Activated gamma-delta T cell treated with anti-CD3 and anti-CD28 coated beads, Interleukin-2, amount 50 U/mL, for 16 hours (primary cell): Measurements from ENCODE around the gene SLC7A9.
"Not testable (repeated sequence)": the region's sequence is repeated elsewhere in the genome, so short reads cannot be mapped to it uniquely, and the experiment has no call there.

Experiments
- DNase-seq: peaks from one replicate; pipeline ENCODE4 v3.0.0-alpha.2; 2020; ENCODE audit warnings: low read depth

Gene SLC7A9

GRCh38 chr19:32863841-32864240 lies 5.7 kb downstream of the SLC7A9 start:
- DNase-seq, result no peak

GRCh38 chr19:32863301-32863700 lies 6.3 kb downstream of the SLC7A9 start:
- no peak for DNase-seq

- DNase-seq, result no peak
Observed at GRCh38 chr19:32862741-32863140, 6.8 kb downstream of the SLC7A9 start.

GRCh38 chr19:32862173-32862572 lies 7.4 kb downstream of the SLC7A9 start:
- DNase-seq, result no peak

GRCh38 chr19:32861596-32861995 lies 8.0 kb downstream of the SLC7A9 start:
- no peak for DNase-seq

GRCh38 chr19:32859591-32859990 lies 10.0 kb downstream of the SLC7A9 start:
- no peak for DNase-seq

- no peak for DNase-seq
Observed at GRCh38 chr19:32858559-32858958, 11.0 kb downstream of the SLC7A9 start.

GRCh38 chr19:32858155-32858554 lies 11.4 kb downstream of the SLC7A9 start:
- no peak for DNase-seq

GRCh38 chr19:32857584-32857983 lies 12.0 kb downstream of the SLC7A9 start:
- no peak for DNase-seq

- DNase-seq, result not testable (repeated sequence)
Observed at GRCh38 chr19:32856818-32857217, 12.7 kb downstream of the SLC7A9 start.

- no peak for DNase-seq
Observed at GRCh38 chr19:32852216-32852615, 17.4 kb downstream of the SLC7A9 start.

GRCh38 chr19:32848035-32848434 lies 21.5 kb downstream of the SLC7A9 start:
- not testable (repeated sequence) for DNase-seq

GRCh38 chr19:32843716-32844245 lies 25.8 kb downstream of the SLC7A9 start:
- no peak for DNase-seq

GRCh38 chr19:32842061-32842460 lies 27.5 kb downstream of the SLC7A9 start:
- DNase-seq, result no peak

- no peak for DNase-seq
Observed at GRCh38 chr19:32837531-32837930, 32.0 kb downstream of the SLC7A9 start.

GRCh38 chr19:32833388-32833787 lies 36.2 kb downstream of the SLC7A9 start:
- not testable (repeated sequence) for DNase-seq

- DNase-seq, result not testable (repeated sequence)
Observed at GRCh38 chr19:32832825-32833224, 36.7 kb downstream of the SLC7A9 start.

GRCh38 chr19:32832094-32832493 lies 37.5 kb downstream of the SLC7A9 start:
- DNase-seq, result not testable (repeated sequence)

GRCh38 chr19:32831611-32832010 lies 38.0 kb downstream of the SLC7A9 start:
- DNase-seq, result no peak

GRCh38 chr19:32830231-32831014 lies 39.1 kb downstream of the SLC7A9 start:
- no peak for DNase-seq

GRCh38 chr19:32829345-32829896 lies 40.1 kb downstream of the SLC7A9 start:
- no peak for DNase-seq

GRCh38 chr19:32828643-32829344 lies 40.8 kb downstream of the SLC7A9 start:
- no peak for DNase-seq

GRCh38 chr19:32828139-32828538 lies 41.4 kb downstream of the SLC7A9 start:
- no peak for DNase-seq
